ENCODE measurements around the gene GALNTL6. TPM values are rescaled to one million over a fixed set of nuclear protein-coding genes. Genes with fewer than 3 reads are reported as not detected.

The GALNTL6 gene
- total and polyA plus RNA-seq, 7 donors = 0.14 to 2.5 (median 0.42) TPM; not detected in 1

DNA sequence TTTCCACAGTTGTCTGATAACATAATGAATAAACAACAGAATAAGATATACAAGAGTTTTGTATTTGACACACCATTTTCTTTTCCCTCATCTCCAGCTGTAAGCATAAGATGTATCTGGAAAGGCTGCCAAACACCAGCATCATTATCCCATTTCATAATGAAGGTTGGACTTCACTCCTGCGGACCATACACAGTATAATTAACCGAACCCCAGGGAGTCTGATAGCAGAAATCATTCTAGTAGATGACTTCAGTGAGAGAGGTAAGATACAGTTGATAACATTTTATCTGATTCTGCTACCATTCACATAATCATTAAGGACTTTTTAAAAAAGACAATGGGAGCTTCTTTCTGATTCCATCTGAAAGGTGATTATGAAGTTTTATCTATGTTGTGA, 535.2 kb downstream of the GALNTL6 start:
- H3K27me3 ChIP-seq = no peaks in the 10 kb centered on the region
- intact Hi-C loops (cut with DNase I) = no loop called here
- H3K9me3 ChIP-seq = no peaks in the 10 kb centered on the region
- WGBS, 2 donors = 76 to 86% methylated on average over 2 of the region's 2 CpGs
- peaks cover 0 to 12% (median 4%) of the 10 kb centered on the region in 4 donors for H3K4me1 ChIP-seq
- H3K36me3 ChIP-seq = no peaks in the 10 kb centered on the region
- no peak for DNase-seq
- no peak overlapping the region for H3K27ac ChIP-seq
- TF ChIP-seq POLR2AphosphoS5 (IDR thresholded peaks at IDR 0.05) (no peak), CTCF (IDR thresholded peaks at IDR 0.05) (no peak)
- H3K4me3 ChIP-seq = no peak overlapping the region

- no peak for DNase-seq
- Histone ChIP-seq H3K9me3 (no peaks in the 10 kb centered on the region), H3K4me1 (peaks cover 0 to 19% (median 3%) of the 10 kb centered on the region in 4 donors), H3K27me3 (no peaks in the 10 kb centered on the region), H3K27ac (no peak overlapping the region), H3K36me3 (no peaks in the 10 kb centered on the region), H3K4me3 (no peak overlapping the region)
- TF ChIP-seq POLR2AphosphoS5 (IDR thresholded peaks at IDR 0.05) (no peak), POLR2A (IDR thresholded peaks at IDR 0.05) (no peak), CTCF (IDR thresholded peaks at IDR 0.05) (no peak), EP300 (IDR thresholded peaks at IDR 0.05) (no peak)
- intact Hi-C loops (cut with DNase I) = no loop called here
- WGBS, 2 donors = 70 to 76% methylated on average over 3 of the region's 3 CpGs
These were observed 539.2 kb downstream of the GALNTL6 start for GRCh38 chr4:172352356-172352755.

DNA sequence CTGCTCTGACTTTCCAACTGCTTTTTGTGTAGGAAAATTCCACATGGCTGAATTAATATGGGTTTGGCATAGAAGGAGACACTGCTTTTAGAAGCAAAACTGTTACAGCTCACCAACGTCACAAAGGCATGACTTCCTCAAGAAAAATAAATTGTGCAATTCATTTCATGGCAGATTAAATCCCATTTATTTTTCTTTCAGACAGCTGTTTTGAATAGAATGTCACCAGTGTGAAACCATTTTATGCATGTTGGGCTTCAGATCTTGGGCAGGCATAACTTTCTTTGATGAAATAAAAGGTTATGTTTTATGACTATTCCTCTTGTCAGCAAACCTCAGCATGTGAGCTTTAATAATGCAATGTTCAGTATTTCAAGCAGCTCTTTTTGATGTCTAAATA, 542.8 kb downstream of the GALNTL6 start:
- H3K27me3 ChIP-seq = no peaks in the 10 kb centered on the region
- H3K36me3 ChIP-seq = no peaks in the 10 kb centered on the region
- no peaks in the 10 kb centered on the region for H3K9me3 ChIP-seq
- TF ChIP-seq POLR2A (IDR thresholded peaks at IDR 0.05) = no peak
- peak in 1 of 4 donors; percentile 42 for TF ChIP-seq EP300 (IDR thresholded peaks at IDR 0.05)
- TF ChIP-seq POLR2AphosphoS5 (IDR thresholded peaks at IDR 0.05) = peak in 3 of 4 donors; percentile 7 to 63 (median 54)
- TF ChIP-seq CTCF (IDR thresholded peaks at IDR 0.05) = no peak
- no peak overlapping the region for H3K27ac ChIP-seq
- no peak for DNase-seq
- 45 to 52% methylated on average over 1 of the region's 1 CpG for WGBS, 2 donors
- intact Hi-C loops (cut with DNase I) = no loop called here
- no peak overlapping the region for H3K4me3 ChIP-seq
- H3K4me1 ChIP-seq = peaks cover 0 to 19% (median 3%) of the 10 kb centered on the region in 4 donors

- Histone ChIP-seq H3K4me1 (peaks cover 0 to 19% (median 3%) of the 10 kb centered on the region in 4 donors), H3K27ac (no peak overlapping the region)
- WGBS, 2 donors = 46 to 63% methylated on average over 3 of the region's 3 CpGs
These were observed 543.9 kb downstream of the GALNTL6 start for GRCh38 chr4:172357006-172357540.

More at GRCh38 chr4:172357006-172357540, 543.9 kb downstream of the GALNTL6 start:
- no peaks in the 10 kb centered on the region for H3K36me3 ChIP-seq
- intact Hi-C loops (cut with DNase I) = no loop called here
- H3K4me3 ChIP-seq = no peak overlapping the region
- no peak for TF ChIP-seq CTCF (IDR thresholded peaks at IDR 0.05)
- H3K9me3 ChIP-seq = no peaks in the 10 kb centered on the region
- no peaks in the 10 kb centered on the region for H3K27me3 ChIP-seq
- no peak for DNase-seq
